EH (cell line): ENCODE data around the gene LILRB2.
"Not testable (repeated sequence)": the region's sequence is repeated elsewhere in the genome, so short reads cannot be mapped to it uniquely, and the experiment has no call there.

Source experiments
- DNase-seq: peaks from one replicate; pipeline ENCODE4 v3.0.0-alpha.2; 2015; ENCODE audit warnings: low read depth

LILRB2 gene

DNA sequence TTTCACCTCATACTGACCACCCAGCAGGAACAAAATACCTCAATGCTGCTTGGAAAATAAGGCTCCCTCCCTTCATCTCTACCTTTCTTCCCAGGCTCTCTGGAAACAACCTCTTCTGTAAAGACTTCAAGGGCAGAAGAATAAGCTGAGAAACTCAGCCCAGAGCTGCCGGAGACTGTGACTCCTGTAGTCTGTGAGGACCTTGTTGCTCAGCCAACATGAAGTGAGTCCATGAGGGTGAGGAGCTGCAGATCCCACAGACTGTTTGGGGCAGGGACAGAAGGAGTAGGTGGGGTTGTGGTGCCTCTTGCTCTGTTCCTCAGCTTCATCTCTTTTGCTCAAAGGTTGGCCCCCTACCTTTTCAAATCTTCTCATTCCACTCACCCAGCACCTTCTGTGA lies 24.2 kb upstream of the LILRB2 start:
- no peak for DNase-seq

DNA sequence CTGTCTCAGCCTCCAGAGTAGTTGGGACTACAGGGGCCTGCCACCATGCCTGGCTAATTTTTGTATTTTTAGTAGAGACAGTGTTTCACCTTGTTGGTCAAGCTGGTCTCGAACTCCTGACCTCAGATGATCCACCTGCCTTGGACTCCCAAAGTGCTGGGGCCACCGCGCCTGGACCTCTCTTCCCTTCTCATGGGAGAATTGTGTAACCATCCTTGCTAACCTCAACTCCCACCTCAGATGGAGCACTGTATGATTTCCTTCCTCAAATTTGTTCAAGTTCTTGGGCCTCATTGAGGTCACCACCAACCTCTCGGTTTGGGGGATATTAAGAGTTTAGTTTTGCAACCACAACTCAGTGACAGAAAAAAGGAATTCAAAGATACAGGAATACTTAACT lies 21.3 kb upstream of the LILRB2 start:
- no peak for DNase-seq

DNA sequence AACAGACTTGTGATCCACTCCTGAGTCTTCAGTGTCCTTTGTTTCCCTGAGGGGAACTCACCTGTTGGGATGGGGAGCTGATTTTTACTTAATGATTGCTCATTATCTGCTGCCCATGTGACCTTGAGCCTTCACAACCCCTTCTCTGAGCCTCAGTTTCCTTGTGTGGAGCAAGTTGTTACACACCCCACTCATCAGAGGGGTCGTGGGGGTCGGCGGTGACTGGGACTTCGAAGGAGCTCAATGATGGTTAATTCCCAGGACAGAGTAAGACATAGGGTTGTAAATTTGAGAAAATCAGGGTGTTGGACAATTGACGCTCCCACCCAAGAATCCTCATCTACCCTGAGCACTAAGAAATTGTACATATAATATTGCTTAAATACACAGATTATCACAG lies 18.6 kb upstream of the LILRB2 start:
- DNase-seq: no peak

DNA sequence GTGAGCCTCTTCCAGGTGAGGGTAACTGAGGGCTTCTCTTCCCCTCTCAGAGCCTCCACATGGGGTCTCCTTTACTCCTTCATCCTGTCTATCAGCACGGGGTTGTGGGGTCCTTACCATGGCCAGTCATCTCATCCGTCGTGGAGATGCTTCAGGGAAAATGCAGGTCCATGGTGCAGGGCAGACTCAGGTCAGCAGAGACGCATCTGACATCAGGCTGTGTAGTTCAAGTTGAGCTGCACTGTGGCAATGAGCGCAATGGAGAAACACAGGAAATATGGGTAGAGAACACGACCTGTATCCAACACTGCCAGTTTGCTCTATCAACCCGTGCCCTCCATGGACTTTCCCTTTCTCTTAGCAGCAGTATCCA lies 18.2 kb upstream of the LILRB2 start:
- DNase-seq: no peak

DNA sequence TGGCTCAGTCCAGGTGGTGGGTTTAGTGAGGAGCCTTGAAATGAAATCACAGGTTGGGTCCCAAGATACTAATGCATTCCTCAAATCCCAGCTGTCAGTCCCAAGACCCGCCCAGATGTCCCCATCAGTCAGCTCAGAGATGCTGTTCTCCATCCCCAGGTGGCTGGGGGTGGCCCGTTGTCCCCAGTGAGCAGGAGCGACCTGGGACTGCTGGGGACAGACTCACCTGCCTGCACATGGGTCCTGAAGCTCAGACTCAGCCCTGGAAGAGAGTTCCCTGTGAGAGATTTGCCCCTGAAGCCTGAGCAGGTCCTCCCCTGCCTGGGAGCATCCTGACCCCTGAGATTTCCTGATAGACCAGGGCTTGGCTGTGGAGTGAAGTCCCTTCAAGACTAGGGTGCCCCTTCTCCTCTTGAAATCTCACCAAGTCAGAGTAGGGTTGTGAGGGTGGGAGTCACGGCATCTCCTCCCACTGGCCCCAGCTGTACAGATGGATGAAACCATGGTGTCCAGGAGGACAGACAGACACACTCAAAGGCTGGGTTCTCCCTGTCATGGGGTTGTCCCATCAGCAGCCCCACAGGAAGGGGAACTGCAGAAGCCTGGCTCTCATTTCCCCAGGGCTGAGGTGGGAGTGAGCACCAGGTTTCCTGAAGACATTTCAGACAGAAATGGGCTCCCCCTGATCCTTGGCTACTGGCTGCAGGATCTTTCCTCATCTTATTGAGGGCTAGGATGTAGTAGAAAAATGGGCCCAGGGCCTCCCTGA lies 17.6 kb upstream of the LILRB2 start:
- no peak for DNase-seq

DNA sequence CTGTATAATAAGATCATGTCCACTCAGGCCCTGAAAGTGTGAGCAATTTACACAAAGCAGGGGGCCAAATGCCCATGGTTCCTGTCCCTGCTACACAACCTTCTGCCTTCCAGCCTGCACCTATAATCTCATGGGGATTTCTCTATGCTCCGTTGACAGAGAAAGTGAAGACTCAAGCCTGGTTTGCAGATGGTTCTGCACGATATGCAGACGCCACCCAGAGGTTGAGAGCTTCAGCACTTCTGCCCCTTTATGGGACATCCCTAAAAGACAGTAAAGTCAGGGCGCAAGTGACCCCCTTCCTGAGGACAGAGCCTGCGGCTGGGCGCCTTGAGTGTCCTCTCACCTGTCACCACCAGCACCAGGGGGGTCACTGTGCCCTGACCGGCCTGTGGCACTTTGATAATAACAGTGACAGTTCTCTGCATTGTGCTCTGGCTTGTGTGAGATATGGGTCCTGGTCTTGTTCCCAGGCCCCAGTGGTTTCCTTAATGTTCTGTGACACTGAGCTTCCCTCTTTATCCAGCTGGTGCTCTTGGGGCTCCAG lies 16.9 kb upstream of the LILRB2 start:
- DNase-seq: peak; percentile 12

DNA sequence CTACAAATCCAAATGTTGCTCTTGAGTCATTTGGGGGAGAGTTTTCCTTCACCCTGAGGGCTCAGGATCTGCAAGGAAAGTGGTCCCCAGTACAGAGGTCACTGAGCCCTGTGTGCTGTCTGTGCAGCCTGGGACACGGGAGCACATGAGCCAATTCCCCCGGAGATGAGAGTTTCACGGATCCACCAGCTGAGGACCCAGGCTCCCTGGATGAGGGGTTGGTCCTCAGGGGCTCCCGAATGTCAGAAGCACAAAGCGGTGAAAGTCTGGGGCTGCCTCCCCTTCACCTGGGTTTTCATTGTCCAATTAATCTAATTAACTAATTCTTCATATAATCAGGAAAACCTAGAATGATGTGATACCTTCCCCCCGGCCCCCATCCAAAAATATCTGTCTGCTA lies 13.6 kb upstream of the LILRB2 start:
- no peak for DNase-seq

DNA sequence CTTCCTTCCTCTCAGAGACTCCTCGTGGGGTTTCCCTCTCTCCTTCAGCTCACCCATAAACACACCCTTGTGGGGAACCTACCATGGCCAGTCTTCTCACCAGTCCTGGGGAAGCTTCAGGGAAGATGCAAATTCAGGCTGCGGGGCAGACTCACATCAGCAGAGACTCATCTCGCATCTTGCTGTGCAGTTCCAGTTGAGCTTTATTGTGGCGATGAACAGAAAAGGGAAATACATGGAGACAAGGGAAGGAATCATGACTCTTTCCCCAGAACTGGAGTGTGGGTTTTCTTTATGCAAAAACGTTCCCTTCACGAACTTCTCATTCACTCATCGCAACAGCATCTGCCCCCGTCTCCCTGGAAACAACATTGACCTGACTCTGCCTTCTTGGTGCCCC lies 8.2 kb upstream of the LILRB2 start:
- DNase-seq: not testable (repeated sequence)

DNA sequence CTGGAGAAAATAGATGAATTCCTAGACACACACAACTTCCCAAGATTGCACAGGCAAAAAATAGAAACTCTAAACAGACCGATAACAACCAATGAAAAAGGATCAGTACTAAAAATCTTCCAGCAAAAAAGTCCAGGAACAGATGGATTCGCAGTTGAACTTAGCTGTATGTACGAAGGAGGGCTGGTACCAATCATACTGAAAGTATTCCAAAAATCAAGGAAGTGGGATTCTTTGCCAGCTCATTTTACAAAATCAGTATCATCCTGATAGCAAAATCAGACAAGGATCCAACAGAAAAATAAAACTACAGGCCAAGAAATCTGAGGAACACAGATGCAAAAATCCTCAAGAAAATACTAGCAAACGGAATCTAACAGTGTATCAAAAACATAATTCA lies 6.5 kb upstream of the LILRB2 start:
- DNase-seq: peak; percentile 81

DNA sequence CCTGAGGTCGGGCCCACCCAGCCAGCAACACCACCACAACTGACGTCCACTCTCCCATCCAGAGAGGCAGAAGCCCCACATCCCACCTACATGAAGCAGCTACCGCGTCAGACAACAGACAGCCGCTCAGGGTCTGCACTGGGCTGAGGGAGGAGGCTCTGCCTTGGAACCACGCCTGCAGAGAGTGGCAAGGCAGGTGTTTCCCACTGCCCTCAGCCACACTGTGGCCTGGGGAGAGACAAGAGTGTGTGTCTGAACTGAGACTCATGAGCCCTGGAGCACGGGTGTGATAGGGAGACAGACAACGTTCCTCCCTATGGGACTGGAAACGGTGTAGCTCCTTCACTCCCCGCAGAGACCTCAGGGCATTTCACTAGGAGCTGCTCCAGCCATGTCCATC lies 5.4 kb upstream of the LILRB2 start:
- not testable (repeated sequence) for DNase-seq

DNA sequence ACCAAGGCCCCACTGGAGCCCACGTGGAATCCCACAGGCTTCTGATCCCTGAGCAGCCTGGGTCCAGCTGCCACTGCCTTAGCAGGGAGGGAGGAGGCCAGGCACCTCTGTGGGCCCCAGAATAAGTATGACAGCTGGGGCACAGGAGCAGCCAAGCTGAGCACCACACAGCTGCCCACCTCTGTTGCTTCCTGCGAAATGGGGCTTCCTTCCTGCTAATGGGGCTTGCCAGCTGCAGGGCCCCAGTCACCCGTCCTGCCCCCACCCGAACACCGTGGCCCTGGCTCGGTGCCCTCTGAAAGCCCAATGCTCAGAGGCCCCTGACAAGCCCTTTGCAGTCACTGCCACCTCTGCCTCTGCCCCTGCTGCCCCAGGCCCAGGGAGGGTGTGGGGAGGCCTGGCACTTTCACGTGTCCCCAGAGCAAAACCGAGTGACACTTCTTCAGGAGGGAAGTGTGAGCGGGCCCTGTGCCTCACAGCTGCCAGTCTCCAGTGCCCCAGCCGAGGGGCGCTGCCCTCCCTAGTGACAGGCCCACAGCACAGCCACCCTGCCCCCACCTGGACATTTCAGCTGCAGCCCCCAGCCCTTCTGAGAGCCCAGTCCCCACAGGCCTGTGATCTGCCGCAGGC lies 4.6 kb upstream of the LILRB2 start:
- DNase-seq: not testable (repeated sequence)

DNA sequence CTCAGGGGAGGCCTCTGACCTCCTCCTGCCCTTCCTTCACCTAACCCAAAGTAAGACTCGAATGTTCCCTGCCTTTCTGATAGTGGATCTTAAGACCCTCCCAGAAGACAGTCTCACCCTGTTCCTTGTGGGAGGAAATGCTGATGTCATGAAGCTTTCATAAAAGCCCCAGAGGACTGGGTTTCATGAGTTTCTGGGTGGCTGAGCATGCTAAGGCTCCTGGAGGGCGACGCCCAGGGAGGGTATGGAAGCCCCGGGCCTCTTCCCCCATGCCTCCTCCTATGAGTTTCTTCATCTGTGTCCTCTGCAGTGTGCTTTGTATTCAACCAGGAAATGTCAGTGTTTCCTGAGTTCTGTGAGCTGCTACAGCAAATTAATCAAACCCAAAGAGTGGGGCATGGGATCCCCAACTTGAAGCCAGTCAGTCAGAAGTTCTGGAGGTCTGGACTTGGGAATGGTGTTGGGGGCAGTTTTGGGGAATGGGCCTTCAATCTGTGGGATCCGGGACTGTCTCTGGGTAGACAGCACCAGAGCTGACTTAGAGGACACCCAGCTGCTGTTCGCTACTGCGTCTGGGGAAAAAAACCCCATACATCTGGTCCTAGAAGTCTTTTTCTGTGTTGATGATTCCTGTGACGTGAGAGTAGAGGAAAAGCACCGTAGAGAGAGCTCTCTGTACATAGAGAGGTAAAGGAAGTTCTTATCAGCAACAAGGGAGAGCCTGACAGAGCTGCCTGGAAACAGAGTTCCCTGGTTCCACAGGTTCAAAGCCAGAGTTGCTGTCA lies 2.0 kb upstream of the LILRB2 start:
- DNase-seq: no peak

DNA sequence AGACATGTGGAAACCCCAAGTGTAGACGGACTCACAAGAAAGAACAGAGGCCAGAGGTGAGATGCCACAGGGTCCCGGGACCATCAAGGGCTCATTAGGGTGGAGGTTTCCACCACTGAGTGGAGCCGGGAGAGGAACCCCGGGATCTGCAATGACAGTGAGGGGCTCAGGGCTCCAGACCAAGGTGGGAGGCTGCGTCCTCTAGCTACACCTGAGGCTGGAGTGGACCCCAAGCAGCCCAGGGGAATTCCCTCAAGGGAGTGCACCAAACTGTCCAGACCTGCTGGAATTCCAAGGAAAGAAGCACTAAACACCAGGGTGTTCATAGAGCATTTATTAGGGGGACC lies 792 bp upstream of the LILRB2 start:
- DNase-seq: not testable (repeated sequence)

DNA sequence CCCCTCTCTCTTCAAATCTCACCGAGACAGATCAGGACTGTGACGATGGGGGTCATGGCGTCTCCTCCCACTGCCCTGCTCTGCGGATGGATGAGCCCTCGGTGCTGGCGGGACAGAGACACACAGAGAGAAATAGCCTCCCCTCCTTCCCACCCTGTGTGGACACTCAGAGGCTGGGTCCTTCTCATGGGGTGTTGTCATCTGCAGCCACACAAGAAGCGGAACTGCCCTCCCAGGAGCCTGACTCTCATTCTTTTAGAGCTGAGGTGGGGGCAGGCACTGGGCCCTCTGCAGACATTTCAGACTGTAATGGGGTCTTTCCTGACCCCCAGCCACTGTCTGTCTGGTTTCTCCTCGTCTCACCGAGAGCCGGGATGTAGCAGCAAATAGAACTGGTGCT lies 469 bp downstream of the LILRB2 start:
- not testable (repeated sequence) for DNase-seq

DNA sequence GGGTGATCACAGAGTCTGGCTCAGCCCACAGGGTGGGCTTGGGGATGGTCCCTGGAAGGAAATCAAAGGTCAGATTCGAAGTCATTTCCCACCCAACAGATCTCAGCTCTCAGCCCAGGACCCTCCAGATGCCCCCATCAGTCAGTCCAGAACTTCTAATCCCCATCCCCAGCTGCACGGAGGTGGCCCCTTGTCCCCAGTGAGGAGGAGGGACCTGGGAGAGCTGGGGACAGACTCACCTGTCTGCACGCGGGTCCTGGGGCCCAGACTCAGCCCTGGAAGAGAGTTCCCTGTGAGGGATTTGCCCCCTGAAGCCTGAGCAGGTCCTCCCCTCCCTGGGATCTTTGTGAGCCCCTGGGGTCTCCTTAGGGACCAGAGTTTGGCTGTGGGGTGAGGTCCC lies 885 bp downstream of the LILRB2 start:
- not testable (repeated sequence) for DNase-seq

DNA sequence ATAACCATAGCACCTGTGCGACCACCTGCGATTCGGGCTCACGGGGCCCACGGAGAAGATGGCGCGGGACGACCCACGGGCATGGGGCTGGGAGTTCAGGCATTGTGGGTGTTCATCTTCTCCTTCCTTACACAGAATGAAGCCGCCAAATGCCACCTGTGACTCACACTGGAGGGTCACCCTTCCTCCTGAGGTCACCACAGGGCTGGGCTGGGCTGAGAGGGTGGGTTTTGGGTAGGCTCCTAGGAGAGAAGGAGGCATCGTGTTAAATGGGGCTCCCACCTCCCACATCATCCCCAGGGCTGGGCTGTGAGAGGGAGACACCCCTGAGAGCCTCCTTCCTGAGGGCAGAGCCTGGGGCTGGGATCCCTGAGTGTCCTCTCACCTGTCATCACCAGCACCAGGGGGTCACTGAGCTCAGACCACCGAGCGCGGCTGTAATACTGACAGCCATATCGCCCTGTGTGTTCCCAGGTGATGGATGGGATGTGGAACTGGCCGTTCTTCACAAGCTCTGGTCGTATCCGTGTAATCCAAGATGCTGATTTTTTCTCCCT lies 1.4 kb downstream of the LILRB2 start:
- DNase-seq: no peak

DNA sequence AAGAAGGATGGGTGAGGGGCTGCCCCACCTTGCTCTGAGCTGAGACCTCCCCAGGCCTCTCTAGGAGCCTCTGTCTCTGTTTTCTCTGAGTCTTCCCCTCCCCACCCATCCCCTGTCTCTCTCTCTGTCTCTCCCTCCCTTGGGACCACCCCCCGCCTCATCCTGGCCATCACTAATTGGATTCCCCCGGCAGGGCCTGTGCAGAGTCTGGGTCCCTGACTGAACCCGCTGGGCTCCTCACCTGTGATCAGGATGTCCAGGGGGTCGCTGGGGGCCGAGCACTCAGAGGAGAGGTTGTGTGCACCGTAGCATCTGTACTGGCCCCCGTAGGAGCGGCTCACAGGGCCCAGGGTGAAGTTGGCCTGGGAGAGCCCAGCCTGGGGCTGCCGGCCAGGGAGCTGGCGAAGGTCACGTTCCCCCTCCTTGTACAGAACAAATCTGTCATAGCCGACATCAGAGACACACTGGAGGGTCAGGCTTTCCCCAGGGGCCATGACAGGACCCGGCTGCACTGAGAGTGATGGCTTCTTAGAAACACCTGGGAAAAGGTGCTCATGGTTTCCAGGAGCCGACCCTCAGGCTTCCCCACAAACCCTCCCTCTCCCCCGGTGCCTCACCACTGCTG lies 2.2 kb downstream of the LILRB2 start:
- not testable (repeated sequence) for DNase-seq

DNA sequence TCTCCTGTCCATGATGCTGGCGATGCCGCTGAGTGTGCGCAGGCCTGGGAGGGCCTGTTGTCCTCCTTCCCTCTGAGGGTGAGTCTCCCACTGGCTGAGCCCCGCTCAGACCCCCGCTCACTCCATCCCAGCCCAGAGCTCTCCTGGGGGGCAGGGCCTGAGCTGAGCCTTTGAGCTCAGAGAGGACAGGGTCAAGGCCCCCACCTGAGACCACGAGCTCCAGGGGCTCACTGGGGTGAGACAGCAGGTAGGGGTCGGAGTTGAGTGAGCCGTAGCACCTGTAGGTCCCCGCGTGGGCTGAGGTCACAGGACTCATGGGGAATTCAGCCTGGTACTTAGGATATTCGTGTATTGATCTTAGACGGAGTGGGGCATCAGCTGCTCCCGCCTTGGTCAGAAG lies 2.9 kb downstream of the LILRB2 start:
- DNase-seq: not testable (repeated sequence)

DNA sequence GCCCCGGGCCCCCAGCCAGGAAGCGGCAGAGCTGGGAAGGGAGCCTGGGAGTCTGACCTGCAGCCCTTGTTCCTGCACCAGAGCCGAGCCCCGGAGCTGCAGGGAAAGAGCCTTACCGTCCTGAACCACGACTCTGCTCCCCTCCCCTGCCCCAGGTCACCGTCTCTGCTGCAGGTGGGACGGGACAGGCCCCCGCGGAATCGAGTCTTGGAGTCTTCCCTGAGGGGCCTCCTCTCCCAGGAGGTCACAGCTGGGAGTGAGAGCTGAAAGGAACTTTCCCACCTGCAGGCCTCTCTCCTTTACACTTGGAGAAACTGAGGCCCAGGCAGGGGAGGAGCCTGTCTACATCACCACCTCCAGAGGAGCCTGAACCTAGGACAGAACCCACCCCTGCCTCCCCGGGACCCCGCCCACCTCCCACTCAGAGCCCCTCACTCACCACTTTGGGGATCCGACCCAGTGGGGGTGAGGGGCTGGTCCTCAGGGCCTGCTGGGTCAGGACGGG lies 3.7 kb downstream of the LILRB2 start:
- not testable (repeated sequence) for DNase-seq

DNA sequence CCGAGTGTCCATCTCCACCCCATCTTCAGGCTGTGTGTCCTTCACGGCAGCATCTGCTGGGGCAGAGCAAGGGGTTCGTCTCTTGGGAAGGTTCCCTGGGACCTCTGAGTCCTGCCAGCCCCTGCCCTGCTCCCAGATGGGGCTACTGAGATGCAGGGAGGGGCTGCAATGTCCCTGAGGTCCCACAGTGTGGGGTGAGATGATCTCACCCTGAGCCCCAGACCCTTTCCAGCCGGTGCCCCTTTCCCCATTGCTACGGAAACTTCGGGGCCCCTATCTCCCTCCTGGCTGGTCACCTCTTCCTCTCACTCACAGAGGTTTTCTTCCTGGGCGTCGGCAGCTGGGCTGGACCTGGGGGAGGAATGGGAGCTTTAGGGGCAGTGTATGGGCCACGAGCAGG lies 5.0 kb downstream of the LILRB2 start:
- no peak for DNase-seq

DNA sequence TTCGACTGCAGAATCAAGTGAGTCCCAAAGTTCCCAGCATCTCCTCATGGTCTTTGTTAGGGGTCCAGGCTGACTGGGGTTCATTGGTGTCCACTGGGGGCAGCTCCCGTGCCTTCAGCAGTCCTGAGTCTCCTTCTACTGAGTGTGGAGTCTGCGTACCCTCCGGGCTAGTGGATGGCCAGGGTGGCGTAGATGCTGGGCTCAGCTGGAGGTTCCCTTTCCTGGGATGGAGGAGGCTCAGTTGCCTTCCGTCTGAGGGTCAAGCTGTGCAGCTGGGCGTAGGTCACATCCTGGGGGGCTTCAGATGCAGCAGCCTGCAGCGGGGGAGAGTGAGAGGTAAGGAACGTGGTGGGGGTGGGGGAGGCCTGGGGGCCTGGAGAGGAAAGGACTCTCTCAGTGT lies 6.4 kb downstream of the LILRB2 start:
- not testable (repeated sequence) for DNase-seq

DNA sequence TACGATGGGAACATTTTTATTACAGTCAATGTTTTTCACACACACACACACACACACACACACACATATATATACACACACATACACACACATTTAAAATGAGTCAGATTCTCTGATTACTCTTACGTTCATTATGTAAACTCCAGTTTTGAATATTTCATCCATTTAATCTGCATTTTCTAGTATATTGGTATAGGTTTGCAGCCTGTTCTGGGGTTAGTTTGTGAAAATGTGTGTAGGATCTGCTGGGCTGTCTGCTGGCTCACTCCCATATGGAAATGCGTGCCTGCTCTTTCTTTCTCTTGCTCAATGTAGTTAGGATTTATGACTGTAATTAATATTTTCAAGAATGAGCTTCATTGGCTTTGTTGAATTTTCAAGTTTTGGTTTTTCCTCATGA lies 7.1 kb downstream of the LILRB2 start:
- no peak for DNase-seq
